Common myeloid progenitor, CD34-positive (primary cell): ENCODE results near the gene NOTUM.

Experiments
- CTCF ChIA-PET: fragments of 350-600 bp; sonication (Branson Sonifier 250); formaldehyde crosslinking; loops from one replicate; lab custom pipeline; 2021; ENCODE audit warnings: antibody characterized with exemption; lab: Charles Lee
- POLR2A ChIA-PET: fragments of 350-600 bp; sonication (Branson Sonifier 250); formaldehyde crosslinking; loops from one replicate; lab custom pipeline; 2021; ENCODE audit warnings: antibody characterized with exemption; lab: Charles Lee
- DNase-seq, 3 donors: peaks; one replicate each; pipeline versions ENCODE4 v3.0.0 to v3.0.0-alpha.2; 2013
- H3K27ac ChIP-seq, 2 experiments: 1 replicate in 1 of 2; 2 replicates in 1 of 2; pipeline ENCODE4 v1.7.0; 2013; ENCODE audit warnings: inconsistent platforms in 2 of 2, low read length in 2 of 2, mild to moderate bottlenecking in 2 of 2, low read depth in 1 of 2, moderate library complexity in 1 of 2; ENCODE audit not compliant: severe bottlenecking in 2 of 2, insufficient read depth in 1 of 2, poor library complexity in 1 of 2
- H3K27me3 ChIP-seq, 5 experiments: replicated peaks in 2 of 5; 1 replicate in 3 of 5; 2 replicates in 2 of 5; pipeline versions ENCODE4 v1.6.1 to v1.7.0; 2013; ENCODE audit warnings: low read length in 4 of 5, mild to moderate bottlenecking in 2 of 5, moderate library complexity in 2 of 5, inconsistent platforms in 1 of 5; ENCODE audit not compliant: insufficient read depth in 5 of 5, control insufficient read depth in 4 of 5
- H3K36me3 ChIP-seq, 4 experiments: 1 replicate in 2 of 4; 2 replicates in 2 of 4; pipeline versions ENCODE4 v1.6.1 to v1.7.0; 2013; ENCODE audit warnings: low read length in 3 of 4, control low read depth in 1 of 4, mild to moderate bottlenecking in 1 of 4; ENCODE audit not compliant: control insufficient read depth in 4 of 4, insufficient read depth in 4 of 4
- H3K4me1 ChIP-seq, 4 experiments: 1 replicate in 3 of 4; 2 replicates in 1 of 4; pipeline versions ENCODE4 v1.6.1 to v1.7.1; 2013; ENCODE audit warnings: low read length in 3 of 4, mild to moderate bottlenecking in 3 of 4, control low read depth in 1 of 4, inconsistent platforms in 1 of 4, moderate library complexity in 1 of 4; ENCODE audit not compliant: control insufficient read depth in 4 of 4, insufficient read depth in 4 of 4; ENCODE audit errors: control extremely low read depth in 1 of 4
- H3K4me3 ChIP-seq, 7 experiments: 1 replicate in 4 of 7; 2 replicates in 3 of 7; pipeline versions ENCODE4 v1.5.1 to v1.7.0; 2013; ENCODE audit warnings: mild to moderate bottlenecking in 7 of 7, low read length in 6 of 7, moderate library complexity in 6 of 7, inconsistent platforms in 2 of 7, low read depth in 2 of 7, control low read depth in 1 of 7; ENCODE audit not compliant: insufficient read depth in 4 of 7, control insufficient read depth in 1 of 7; ENCODE audit errors: extremely low read depth in 1 of 7
- H3K9me3 ChIP-seq, 5 experiments: 1 replicate in 4 of 5; 2 replicates in 1 of 5; pipeline versions ENCODE4 v1.6.1 to v1.7.1; 2013; ENCODE audit warnings: low read length in 4 of 5, mild to moderate bottlenecking in 2 of 5, inconsistent platforms in 1 of 5, low read depth in 1 of 5, moderate library complexity in 1 of 5; ENCODE audit not compliant: control insufficient read depth in 4 of 5, insufficient read depth in 2 of 5; ENCODE audit errors: control extremely low read depth in 1 of 5
- WGBS: methylation state at CpG from one replicate; pipeline ENCODE4 v1.1.5; 2013; ENCODE audit not compliant: insufficient coverage; 5-methylcytosine and 5-hydroxymethylcytosine counted together

NOTUM gene

DNA sequence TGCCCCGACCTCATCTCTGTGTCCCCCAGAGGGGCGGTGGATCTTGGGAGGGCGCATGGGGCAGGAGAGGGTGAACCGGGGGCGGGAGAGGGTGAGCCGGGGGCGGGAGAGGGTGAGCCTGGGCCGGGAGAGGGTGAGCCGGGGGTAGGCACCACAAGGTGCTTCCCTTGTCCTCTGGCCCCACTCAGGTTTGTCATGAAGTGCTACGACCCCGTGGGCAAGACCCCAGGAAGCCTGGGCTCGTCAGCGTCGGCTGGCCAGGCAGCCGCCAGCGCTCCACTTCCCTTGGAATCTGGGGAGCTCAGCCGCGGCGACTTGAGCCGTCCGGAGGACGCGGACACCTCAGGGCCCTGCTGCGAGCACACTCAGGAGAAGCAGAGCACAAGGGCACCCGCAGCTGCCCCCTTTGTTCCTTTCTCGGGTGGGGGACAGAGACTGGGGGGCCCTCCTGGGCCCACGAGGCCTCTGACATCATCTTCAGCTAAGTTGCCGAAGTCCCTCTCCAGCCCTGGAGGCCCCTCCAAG is 35.3 kb upstream of the NOTUM start:
- peaks cover 0 to 14% (median 3%) of the 10 kb centered on the region in 4 experiments for H3K36me3 ChIP-seq
- no peak for DNase-seq
- ChIA-PET CTCF (interaction anchor here (0.9 to 2.0 kb wide), 3 partner anchors 37 to 41 kb away, joined by 3 to 7 read pairs (median 6); partner anchors contain the start of gene DCXR), POLR2A (no interaction called here)
- no peak overlapping the region for H3K4me3 ChIP-seq
- H3K27ac ChIP-seq: no peak overlapping the region
- WGBS: 95% methylated on average over 25 of the region's 28 CpGs
- no peaks in the 10 kb centered on the region for H3K9me3 ChIP-seq
- peaks cover 0 to 2% (median 0%) of the 10 kb centered on the region in 4 experiments for H3K4me1 ChIP-seq
- no peaks in the 10 kb centered on the region for H3K27me3 ChIP-seq

DNA sequence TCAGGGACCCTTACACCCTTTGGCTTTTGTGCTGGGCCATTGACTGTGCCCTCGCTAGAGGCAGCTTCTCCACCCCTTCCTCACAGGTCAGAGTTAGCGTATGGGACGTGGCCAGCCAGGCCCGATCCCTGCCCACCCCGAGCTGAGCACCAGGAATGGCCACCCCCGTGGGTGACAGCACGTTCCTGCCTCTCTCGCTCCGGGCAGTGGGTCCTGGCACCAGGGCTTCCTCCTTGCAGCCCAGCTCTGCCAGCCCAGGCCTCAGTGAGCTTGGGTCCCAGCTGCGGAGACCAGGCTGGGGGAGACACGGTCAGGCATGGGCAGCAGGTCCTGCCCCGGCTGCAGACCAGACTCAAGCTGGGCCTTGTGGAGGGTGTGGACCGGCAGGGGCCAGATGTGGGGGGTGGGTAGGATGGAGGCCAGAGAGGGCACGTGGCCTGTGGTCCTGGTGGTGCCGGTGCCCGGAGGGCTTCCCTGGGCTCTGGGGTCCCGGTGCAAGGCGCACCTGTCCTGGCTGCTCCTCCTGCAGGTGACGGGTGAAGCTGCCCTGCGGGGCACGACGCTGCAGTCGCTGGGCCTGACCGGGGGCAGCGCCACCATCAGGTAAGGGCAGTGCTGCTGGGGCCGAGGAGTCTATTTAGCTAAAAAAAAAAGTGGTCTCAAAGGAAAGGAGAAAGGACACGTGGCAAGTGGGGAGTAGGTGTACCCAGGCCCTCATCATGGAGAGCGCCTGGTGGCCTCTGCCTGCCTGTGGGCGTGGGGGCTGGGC is 34.7 kb upstream of the NOTUM start:
- no peak for DNase-seq
- Histone ChIP-seq H3K4me3 (no peak overlapping the region), H3K4me1 (peaks cover 0 to 2% (median 0%) of the 10 kb centered on the region in 4 experiments), H3K27me3 (no peaks in the 10 kb centered on the region), H3K27ac (no peak overlapping the region), H3K9me3 (peaks cover 0 to 4% (median 0%) of the 10 kb centered on the region in 5 experiments), H3K36me3 (peaks cover 0 to 17% (median 3%) of the 10 kb centered on the region in 4 experiments)
- ChIA-PET CTCF (interaction anchor here (0.9 to 2.0 kb wide), 3 partner anchors 36 to 41 kb away, joined by 3 to 7 read pairs (median 6); no protein-coding TSS in a partner anchor), POLR2A (no interaction called here)
- WGBS: 96% methylated on average over 26 of the region's 29 CpGs

DNA sequence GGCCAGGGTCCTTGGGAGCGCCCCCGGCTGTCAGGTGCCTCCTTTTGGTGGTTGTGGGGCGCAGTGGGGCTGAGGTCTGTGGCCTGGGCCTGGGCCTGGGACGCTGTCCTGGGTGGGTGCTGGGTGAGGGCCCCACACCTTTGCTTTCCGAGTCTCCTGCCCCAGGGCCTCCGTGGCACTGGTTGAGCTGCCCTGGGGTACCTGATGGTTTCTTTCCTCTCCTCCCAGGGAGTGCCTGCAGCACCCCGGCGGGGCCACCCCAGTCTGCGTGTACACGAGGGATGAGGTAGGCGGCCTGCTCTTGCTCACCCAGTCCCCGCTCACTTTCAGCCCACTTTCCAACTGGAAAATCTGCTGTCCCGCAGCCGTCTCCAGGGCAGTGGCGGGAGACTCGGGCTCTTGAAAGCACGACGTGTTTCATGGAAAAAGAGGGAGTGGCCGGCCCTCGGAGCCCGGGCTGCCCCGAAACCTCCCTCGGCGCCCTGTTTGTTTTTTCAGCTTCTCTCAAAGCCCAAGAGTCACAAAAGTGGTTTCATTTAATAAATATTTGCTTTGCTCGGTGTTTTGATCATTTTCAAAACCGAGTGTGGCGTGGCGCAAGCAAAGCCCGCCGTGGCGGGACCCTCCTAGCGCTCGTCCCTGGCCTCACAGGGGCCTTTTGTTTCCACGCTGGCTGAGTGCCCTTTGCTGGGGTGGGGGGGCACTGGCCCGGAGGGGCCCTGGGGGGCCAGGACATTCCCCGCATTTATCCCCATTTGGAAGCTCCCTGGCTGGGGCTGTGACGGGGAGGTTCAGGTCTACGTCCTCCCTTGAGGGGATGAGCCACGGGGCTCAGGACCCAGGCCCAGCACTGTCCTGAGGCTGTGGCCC is 33.8 kb upstream of the NOTUM start:
- no peaks in the 10 kb centered on the region for H3K27me3 ChIP-seq
- ChIA-PET POLR2A (no interaction called here), CTCF (interaction anchor here (0.9 to 1.9 kb wide), 2 partner anchors 35 to 40 kb away, joined by 3 to 6 read pairs; no protein-coding TSS in a partner anchor)
- H3K27ac ChIP-seq: no peak overlapping the region
- H3K36me3 ChIP-seq: peaks cover 0 to 25% (median 4%) of the 10 kb centered on the region in 4 experiments
- H3K4me1 ChIP-seq: peaks cover 0 to 2% (median 0%) of the 10 kb centered on the region in 4 experiments
- peaks cover 0 to 4% (median 0%) of the 10 kb centered on the region in 5 experiments for H3K9me3 ChIP-seq
- WGBS: 98% methylated on average over 24 of the region's 39 CpGs
- DNase-seq: no peak
- no peak overlapping the region for H3K4me3 ChIP-seq

DNA sequence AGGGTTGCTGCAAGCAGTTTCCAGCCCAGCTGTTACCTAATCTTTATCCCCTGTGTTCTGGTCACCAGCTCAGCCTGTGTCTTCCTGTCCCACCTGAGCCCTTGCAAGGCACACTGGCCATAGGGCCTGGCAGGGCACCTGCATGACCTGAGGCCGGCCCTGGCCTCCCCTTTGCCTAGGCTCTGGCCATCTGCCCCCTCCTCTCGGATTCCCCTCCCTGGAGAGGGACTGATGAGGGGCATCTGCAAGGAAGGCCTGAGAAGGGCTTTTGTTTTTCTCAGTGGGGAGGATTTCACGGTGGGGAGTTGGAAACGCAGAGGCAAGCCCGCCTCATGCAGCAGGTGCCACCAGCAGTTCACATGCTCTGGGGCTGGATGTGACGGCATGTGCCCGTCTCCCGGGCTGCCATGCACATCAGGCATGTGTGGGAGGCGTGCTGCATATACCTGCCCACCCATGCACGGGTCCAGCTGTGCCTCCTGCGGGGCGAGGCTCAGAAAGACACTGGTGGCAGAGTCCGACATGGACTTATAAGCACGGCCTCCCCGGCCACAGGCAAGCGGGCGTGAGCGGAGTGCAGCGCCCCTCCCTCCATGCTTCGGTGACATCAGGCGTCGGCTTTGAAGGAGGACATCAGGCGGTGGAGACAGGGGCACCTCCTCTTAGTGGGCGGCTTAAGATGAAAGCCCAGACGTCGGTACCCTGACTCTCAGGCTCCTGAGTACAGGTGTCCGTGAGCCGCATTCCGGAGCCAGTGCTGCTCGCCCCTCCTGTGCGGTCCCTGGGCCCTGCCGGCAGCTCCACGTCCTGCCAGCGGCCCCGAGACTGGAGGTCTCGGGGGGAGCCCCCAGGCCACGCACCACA is 33.0 kb upstream of the NOTUM start:
- Histone ChIP-seq H3K27me3 (no peaks in the 10 kb centered on the region), H3K4me3 (no peak overlapping the region), H3K9me3 (peaks cover 0 to 4% (median 0%) of the 10 kb centered on the region in 5 experiments), H3K4me1 (peaks cover 0 to 2% (median 0%) of the 10 kb centered on the region in 4 experiments), H3K27ac (no peak overlapping the region), H3K36me3 (peaks cover 0 to 25% (median 5%) of the 10 kb centered on the region in 4 experiments)
- DNase-seq: no peak
- ChIA-PET POLR2A (no interaction called here), CTCF (no interaction called here)
- 98% methylated on average over 35 of the region's 37 CpGs for WGBS

DNA sequence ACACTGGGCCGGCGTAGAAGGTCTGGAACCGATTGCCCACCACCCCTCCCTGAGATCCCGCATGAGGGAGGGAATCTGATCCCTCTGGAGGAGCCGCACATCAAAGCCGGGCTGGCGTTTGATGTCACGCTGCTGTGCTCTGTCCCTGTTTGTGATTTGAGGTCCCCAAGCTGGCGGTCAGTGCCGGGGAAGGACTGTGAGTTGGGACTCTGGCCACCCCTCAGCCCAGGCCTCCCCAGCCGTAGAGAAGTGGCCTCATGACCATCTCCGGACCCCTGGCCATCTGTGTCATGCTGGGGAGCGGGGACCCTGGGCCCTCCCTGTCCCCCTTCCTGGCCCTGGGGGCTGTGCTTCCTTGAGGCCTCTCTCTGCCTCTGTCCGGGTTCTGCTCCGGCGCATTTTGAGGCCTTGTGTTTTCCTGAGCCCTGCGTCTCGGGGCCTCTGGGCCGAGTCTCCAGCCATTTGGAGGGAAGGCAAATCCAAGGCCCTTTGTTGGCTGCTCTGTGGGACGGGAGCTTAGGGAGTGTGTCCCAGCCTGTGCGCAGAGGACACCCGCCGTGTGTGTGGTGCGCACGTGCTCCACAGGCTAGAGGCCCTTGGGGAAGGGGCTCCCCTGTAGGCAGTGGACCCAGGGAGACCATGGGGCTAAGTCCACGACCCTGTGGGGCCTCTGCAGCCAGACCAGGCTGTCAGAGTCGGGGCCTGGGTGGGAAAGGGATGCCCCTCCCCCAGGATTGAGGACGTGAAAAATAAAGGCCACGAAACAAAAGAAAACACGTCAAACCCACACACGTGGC is 31.5 kb upstream of the NOTUM start:
- H3K36me3 ChIP-seq: peaks cover 0 to 28% (median 6%) of the 10 kb centered on the region in 4 experiments
- H3K4me3 ChIP-seq: no peak overlapping the region
- ChIA-PET POLR2A (interaction anchor here (1.4 kb wide), 1 partner anchor 9 kb away, joined by 3 read pairs; no protein-coding TSS in a partner anchor), CTCF (interaction anchor here (1.9 kb wide), 1 partner anchor 32 kb away, joined by 8 read pairs; the partner anchor contains the start of gene NOTUM)
- no peak overlapping the region for H3K27ac ChIP-seq
- peaks cover 0 to 2% (median 0%) of the 10 kb centered on the region in 4 experiments for H3K4me1 ChIP-seq
- H3K27me3 ChIP-seq: no peaks in the 10 kb centered on the region
- peaks cover 0 to 4% (median 0%) of the 10 kb centered on the region in 5 experiments for H3K9me3 ChIP-seq
- DNase-seq: no peak
- WGBS: 98% methylated on average over 28 of the region's 31 CpGs
